ENCODE results near the gene SELENOH. TPM values are rescaled to one million over a fixed set of nuclear protein-coding genes. Genes with fewer than 3 reads are reported as not detected.
A peak's percentile ranks its signal among the peaks of the same experiment; 100 is the strongest.

Gene SELENOH
- total RNA-seq, 1 experiment from 2014 or later: 306 TPM

- Histone ChIP-seq H3K4me1 (ENCODE audit: insufficient read depth, low read length) (peaks cover 31% of the 10 kb centered on the region), H3F3A (ENCODE audit: low read length, unreplicated experiment) (peaks cover 12% of the 10 kb centered on the region), H3K4me3 (ENCODE audit: low read length) (no peak overlapping the region), H3K27me3 (ENCODE audit: low read length) (no peaks in the 10 kb centered on the region), H2AFZ (ENCODE audit: low read length) (no peak overlapping the region), H3K9me2 (replicated peaks; ENCODE audit: low read length) (no peaks in the 10 kb centered on the region), H3K36me3 (ENCODE audit: low read depth, low read length) (peaks cover 17% of the 10 kb centered on the region), H3K9ac (ENCODE audit: low read length) (no peak overlapping the region), H4K20me1 (ENCODE audit: low read length) (no peaks in the 10 kb centered on the region), H3K4me2 (ENCODE audit: low read length) (no peak overlapping the region), H3K9me3 (ENCODE audit: low read length) (no peaks in the 10 kb centered on the region), H3K79me2 (ENCODE audit: low read length) (peaks cover 100% of the 10 kb centered on the region), H3K27ac (ENCODE audit: low read length) (no peak overlapping the region)
- DNase-seq (no peak), ATAC-seq (no peak)
- intact Hi-C loops (cut with micrococcal nuclease): no loop called here
- POLR2A ChIA-PET (ENCODE audit: unreplicated experiment): interaction anchor here (0.6 kb wide), 1 partner anchor 11 kb away, joined by 19 read pairs; no protein-coding TSS in a partner anchor
- no TSS peak for BruUV-seq (replicated peaks)
- CTCF ChIA-PET: interaction anchor here (1.5 kb wide), 1 partner anchor 12 kb away, joined by 3 read pairs; no protein-coding TSS in a partner anchor
- TF ChIP-seq EZH2 (IDR thresholded peaks at IDR 0.05; ENCODE audit: low read length, unreplicated experiment): no peak
- no peak for TF ChIP-seq EZH2phosphoT487 (IDR thresholded peaks at IDR 0.05; ENCODE audit: borderline replicate concordance, low read length)
- TF ChIP-seq CTCF (conservative IDR thresholded peaks at IDR 0.05; ENCODE audit: low read depth, low read length): no peak
Observed at GRCh38 chr11:57788703-57789088, 47.4 kb downstream of the SELENOH start.

- Histone ChIP-seq H3K79me2 (ENCODE audit: low read length) (peaks cover 98% of the 10 kb centered on the region), H4K20me1 (ENCODE audit: low read length) (no peaks in the 10 kb centered on the region), H3K9me3 (ENCODE audit: low read length) (no peaks in the 10 kb centered on the region), H3K9ac (ENCODE audit: low read length) (no peak overlapping the region), H3K9me2 (replicated peaks; ENCODE audit: low read length) (no peaks in the 10 kb centered on the region), H3F3A (ENCODE audit: low read length, unreplicated experiment) (peaks cover 12% of the 10 kb centered on the region), H3K36me3 (ENCODE audit: low read depth, low read length) (peaks cover 39% of the 10 kb centered on the region), H3K27ac (ENCODE audit: low read length) (peak overlapping the region; percentile 95), H2AFZ (ENCODE audit: low read length) (no peak overlapping the region), H3K27me3 (ENCODE audit: low read length) (no peaks in the 10 kb centered on the region), H3K4me2 (ENCODE audit: low read length) (peak overlapping the region; percentile 73), H3K4me3 (ENCODE audit: low read length) (no peak overlapping the region), H3K4me1 (ENCODE audit: insufficient read depth, low read length) (peaks cover 35% of the 10 kb centered on the region)
- no peak for DNase-seq
- ATAC-seq: no peak
- intact Hi-C loops (cut with micrococcal nuclease): no loop called here
- POLR2A ChIA-PET (ENCODE audit: unreplicated experiment): interaction anchor here (1.0 kb wide), 1 partner anchor 30 kb away, joined by 4 read pairs; no protein-coding TSS in a partner anchor
- TF ChIP-seq EZH2phosphoT487 (IDR thresholded peaks at IDR 0.05; ENCODE audit: borderline replicate concordance, low read length) (no peak), CTCF (conservative IDR thresholded peaks at IDR 0.05; ENCODE audit: low read depth, low read length) (no peak), EZH2 (IDR thresholded peaks at IDR 0.05; ENCODE audit: low read length, unreplicated experiment) (no peak)
- CTCF ChIA-PET: no interaction called here
- BruUV-seq (replicated peaks): no TSS peak
Observed at GRCh38 chr11:57791321-57792059, 50.2 kb downstream of the SELENOH start.

- CTCF ChIA-PET: no interaction called here
- intact Hi-C loops (cut with micrococcal nuclease): no loop called here
- no peak overlapping the region for H3K4me3 ChIP-seq (ENCODE audit: low read length)
Observed at GRCh38 chr11:57792060-57792541, 50.8 kb downstream of the SELENOH start.

More at GRCh38 chr11:57792060-57792541, 50.8 kb downstream of the SELENOH start:
- no TSS peak for BruUV-seq (replicated peaks)
- H3K4me1 ChIP-seq (ENCODE audit: insufficient read depth, low read length): peaks cover 35% of the 10 kb centered on the region
- peak overlapping the region; percentile 95 for H3K27ac ChIP-seq (ENCODE audit: low read length)
- no peaks in the 10 kb centered on the region for H3K27me3 ChIP-seq (ENCODE audit: low read length)
- ATAC-seq (peak; percentile 3), DNase-seq (no peak)
- H3K79me2 ChIP-seq (ENCODE audit: low read length): peaks cover 96% of the 10 kb centered on the region
- TF ChIP-seq EZH2phosphoT487 (IDR thresholded peaks at IDR 0.05; ENCODE audit: borderline replicate concordance, low read length) (no peak), EZH2 (IDR thresholded peaks at IDR 0.05; ENCODE audit: low read length, unreplicated experiment) (no peak), CTCF (conservative IDR thresholded peaks at IDR 0.05; ENCODE audit: low read depth, low read length) (no peak)
- H2AFZ ChIP-seq (ENCODE audit: low read length): no peak overlapping the region
- peak overlapping the region; percentile 73 for H3K4me2 ChIP-seq (ENCODE audit: low read length)
- H3K36me3 ChIP-seq (ENCODE audit: low read depth, low read length): peaks cover 42% of the 10 kb centered on the region
- peak overlapping the region; percentile 72 for H3K9ac ChIP-seq (ENCODE audit: low read length)
- H3K9me3 ChIP-seq (ENCODE audit: low read length): no peaks in the 10 kb centered on the region
- no peaks in the 10 kb centered on the region for H4K20me1 ChIP-seq (ENCODE audit: low read length)
- H3K9me2 ChIP-seq (replicated peaks; ENCODE audit: low read length): no peaks in the 10 kb centered on the region
- peaks cover 12% of the 10 kb centered on the region for H3F3A ChIP-seq (ENCODE audit: low read length, unreplicated experiment)
- POLR2A ChIA-PET (ENCODE audit: unreplicated experiment): interaction anchor here (0.6 to 1.0 kb wide), 2 partner anchors 13 to 31 kb away, joined by 4 read pairs; no protein-coding TSS in a partner anchor

Data from PC-3 (cell line).